ENCODE results near the gene CRYBG2. TPM values are rescaled to one million over a fixed set of nuclear protein-coding genes. Genes with fewer than 3 reads are reported as not detected.

The CRYBG2 gene
- total RNA-seq, 6 experiments from 2014 or later, result 0.81 to 1.9 (median 1.7) TPM; not detected in 3

- no peak overlapping the region for H3K27ac ChIP-seq
- no peaks in the 10 kb centered on the region for H3K9me3 ChIP-seq
- H3K27me3 ChIP-seq, result no peaks in the 10 kb centered on the region
- no peak overlapping the region for H3K4me3 ChIP-seq
- intact Hi-C loops (cut with DNase I), result loop anchor here (5.0 kb wide), 1 partner anchor 40 kb away; the partner anchor contains the start of gene SH3BGRL3 (in 2 of the 2)
- no peaks in the 10 kb centered on the region for H3K4me1 ChIP-seq
- ATAC-seq (no peak), DNase-seq (no peak)
- 20% methylated on average over 2 of the region's 10 CpGs for WGBS (ENCODE audit: insufficient coverage, low coverage, low lambda C conversion rate, missing lambda C conversion rate)
- TF ChIP-seq POLR2A (IDR thresholded peaks at IDR 0.05), result no peak
- TF ChIP-seq CTCF (IDR thresholded peaks at IDR 0.05), result no peak
- no peaks in the 10 kb centered on the region for H3K36me3 ChIP-seq
Measured at GRCh38 chr1:26322042-26322331, 31.9 kb downstream of the CRYBG2 start.

- ATAC-seq, result peak; percentile 93 to 96 (median 94)
- intact Hi-C loops (cut with DNase I), result loop anchor here (5.0 kb wide), 1 partner anchor 39 kb away; the partner anchor contains the start of gene SH3BGRL3 (in 2 of the 2)
Measured at GRCh38 chr1:26321315-26322041, 32.5 kb downstream of the CRYBG2 start.

GRCh38 chr1:26320896-26321295 is 33.0 kb downstream of the CRYBG2 start:
- no peak for DNase-seq
- H3K9me3 ChIP-seq, result no peaks in the 10 kb centered on the region
- no peak overlapping the region for H3K4me3 ChIP-seq
- no CpG with 5 or more reads among the region's 2 CpGs for WGBS (ENCODE audit: insufficient coverage, low coverage, low lambda C conversion rate, missing lambda C conversion rate)
- no peak for ATAC-seq
- no peaks in the 10 kb centered on the region for H3K4me1 ChIP-seq
- H3K27me3 ChIP-seq, result no peaks in the 10 kb centered on the region
- no peaks in the 10 kb centered on the region for H3K36me3 ChIP-seq
- TF ChIP-seq POLR2A (IDR thresholded peaks at IDR 0.05) (no peak), CTCF (IDR thresholded peaks at IDR 0.05) (no peak)
- no peak overlapping the region for H3K27ac ChIP-seq
- intact Hi-C loops (cut with DNase I), result loop anchor here (5.0 kb wide), 1 partner anchor 39 kb away; the partner anchor contains the start of gene SH3BGRL3 (in 2 of the 2)

More at GRCh38 chr1:26321315-26322041, 32.5 kb downstream of the CRYBG2 start:
- H3K4me1 ChIP-seq, result no peaks in the 10 kb centered on the region
- TF ChIP-seq CTCF (IDR thresholded peaks at IDR 0.05) (peak; percentile 86 to 90 (median 89)), POLR2A (IDR thresholded peaks at IDR 0.05) (no peak)
- H3K27ac ChIP-seq, result no peak overlapping the region
- peak; percentile 88 to 89 (median 89) for DNase-seq
- 12% methylated on average over 13 of the region's 16 CpGs for WGBS (ENCODE audit: insufficient coverage, low coverage, low lambda C conversion rate, missing lambda C conversion rate)
- H3K4me3 ChIP-seq, result no peak overlapping the region
- no peaks in the 10 kb centered on the region for H3K36me3 ChIP-seq
- H3K9me3 ChIP-seq, result no peaks in the 10 kb centered on the region
- H3K27me3 ChIP-seq, result no peaks in the 10 kb centered on the region

- WGBS (ENCODE audit: insufficient coverage, low coverage, low lambda C conversion rate, missing lambda C conversion rate), result 55% methylated on average over 7 of the region's 9 CpGs
- H3K27me3 ChIP-seq, result no peaks in the 10 kb centered on the region
- no peaks in the 10 kb centered on the region for H3K4me1 ChIP-seq
- intact Hi-C loops (cut with DNase I), result no loop called here
- TF ChIP-seq CTCF (IDR thresholded peaks at IDR 0.05), result no peak
- TF ChIP-seq POLR2A (IDR thresholded peaks at IDR 0.05), result no peak
- ATAC-seq (peak in 3 of 4 donors; percentile 10 to 47 (median 23)), DNase-seq (no peak)
- peak overlapping the region in 1 of 3 donors; percentile 35 for H3K4me3 ChIP-seq
- H3K36me3 ChIP-seq, result no peaks in the 10 kb centered on the region
- H3K9me3 ChIP-seq, result no peaks in the 10 kb centered on the region
- H3K27ac ChIP-seq, result peak overlapping the region; percentile 8 to 22 (median 10)
Measured at GRCh38 chr1:26318338-26319064, 35.4 kb downstream of the CRYBG2 start.

Data from right lobe of liver (tissue), 6 donors.